Measurements from ENCODE around the gene TBC1D22A. TPM values are rescaled to one million over a fixed set of nuclear protein-coding genes. Genes with fewer than 3 reads are reported as not detected.

Gene TBC1D22A
- total RNA-seq, 4 donors from 2014 or later: 9.2 to 45.3 (median 22.8) TPM

GRCh38 chr22:47133061-47133969 lies 370.9 kb downstream of the TBC1D22A start:
- no peaks in the 10 kb centered on the region for H3K4me1 ChIP-seq

GRCh38 chr22:47134222-47134621 lies 371.8 kb downstream of the TBC1D22A start:
- no peak for DNase-seq
- Histone ChIP-seq H3K36me3 (no peaks in the 10 kb centered on the region), H3K27me3 (no peaks in the 10 kb centered on the region), H3K4me3 (no peak overlapping the region), H3K9me3 (no peaks in the 10 kb centered on the region), H3K4me1 (no peaks in the 10 kb centered on the region), H3K27ac (no peak overlapping the region)
- TF ChIP-seq POLR2A (IDR thresholded peaks at IDR 0.05): no peak
- TF ChIP-seq CTCF (IDR thresholded peaks at IDR 0.05): no peak
- intact Hi-C loops (cut with DNase I; ENCODE audit: low total_unique reads): no loop called here

More at GRCh38 chr22:47133061-47133969, 370.9 kb downstream of the TBC1D22A start:
- H3K4me3 ChIP-seq: no peak overlapping the region
- H3K36me3 ChIP-seq: no peaks in the 10 kb centered on the region
- intact Hi-C loops (cut with DNase I; ENCODE audit: low total_unique reads): no loop called here
- H3K9me3 ChIP-seq: no peaks in the 10 kb centered on the region
- no peaks in the 10 kb centered on the region for H3K27me3 ChIP-seq
- TF ChIP-seq CTCF (IDR thresholded peaks at IDR 0.05) (no peak), POLR2A (IDR thresholded peaks at IDR 0.05) (no peak)
- no peak overlapping the region for H3K27ac ChIP-seq
- DNase-seq: no peak

GRCh38 chr22:47135338-47135737 lies 372.9 kb downstream of the TBC1D22A start:
- intact Hi-C loops (cut with DNase I; ENCODE audit: low total_unique reads): no loop called here
- H3K4me1 ChIP-seq: no peaks in the 10 kb centered on the region
- no peaks in the 10 kb centered on the region for H3K27me3 ChIP-seq
- no peak overlapping the region for H3K27ac ChIP-seq
- no peaks in the 10 kb centered on the region for H3K36me3 ChIP-seq
- no peak overlapping the region for H3K4me3 ChIP-seq
- no peaks in the 10 kb centered on the region for H3K9me3 ChIP-seq
- no peak for DNase-seq
- TF ChIP-seq CTCF (IDR thresholded peaks at IDR 0.05): no peak
- no peak for TF ChIP-seq POLR2A (IDR thresholded peaks at IDR 0.05)

- intact Hi-C loops (cut with DNase I; ENCODE audit: low total_unique reads): no loop called here
- no peak for TF ChIP-seq CTCF (IDR thresholded peaks at IDR 0.05)
- no peak for TF ChIP-seq POLR2A (IDR thresholded peaks at IDR 0.05)
- DNase-seq: no peak
These were observed 373.6 kb downstream of the TBC1D22A start for GRCh38 chr22:47136050-47136449.

GRCh38 chr22:47136671-47137070 lies 374.2 kb downstream of the TBC1D22A start:
- no peak for DNase-seq
- intact Hi-C loops (cut with DNase I; ENCODE audit: low total_unique reads): no loop called here
- Histone ChIP-seq H3K4me3 (no peak overlapping the region), H3K27me3 (no peaks in the 10 kb centered on the region), H3K9me3 (no peaks in the 10 kb centered on the region), H3K27ac (no peak overlapping the region), H3K36me3 (no peaks in the 10 kb centered on the region), H3K4me1 (no peaks in the 10 kb centered on the region)
- TF ChIP-seq POLR2A (IDR thresholded peaks at IDR 0.05): no peak
- TF ChIP-seq CTCF (IDR thresholded peaks at IDR 0.05): no peak

More at GRCh38 chr22:47136050-47136449, 373.6 kb downstream of the TBC1D22A start:
- Histone ChIP-seq H3K36me3 (no peaks in the 10 kb centered on the region), H3K27me3 (no peaks in the 10 kb centered on the region), H3K4me3 (no peak overlapping the region), H3K27ac (no peak overlapping the region), H3K9me3 (no peaks in the 10 kb centered on the region), H3K4me1 (no peaks in the 10 kb centered on the region)
